GM21786 (cell line): ENCODE results near the gene TMED4.

ENCODE experiments used
- ATAC-seq: cut with Tn5 transposase; IDR thresholded peaks from one replicate; pipeline ENCODE4 v1.9.1; 2021; ENCODE audit not compliant: unreplicated experiment

The TMED4 gene

DNA sequence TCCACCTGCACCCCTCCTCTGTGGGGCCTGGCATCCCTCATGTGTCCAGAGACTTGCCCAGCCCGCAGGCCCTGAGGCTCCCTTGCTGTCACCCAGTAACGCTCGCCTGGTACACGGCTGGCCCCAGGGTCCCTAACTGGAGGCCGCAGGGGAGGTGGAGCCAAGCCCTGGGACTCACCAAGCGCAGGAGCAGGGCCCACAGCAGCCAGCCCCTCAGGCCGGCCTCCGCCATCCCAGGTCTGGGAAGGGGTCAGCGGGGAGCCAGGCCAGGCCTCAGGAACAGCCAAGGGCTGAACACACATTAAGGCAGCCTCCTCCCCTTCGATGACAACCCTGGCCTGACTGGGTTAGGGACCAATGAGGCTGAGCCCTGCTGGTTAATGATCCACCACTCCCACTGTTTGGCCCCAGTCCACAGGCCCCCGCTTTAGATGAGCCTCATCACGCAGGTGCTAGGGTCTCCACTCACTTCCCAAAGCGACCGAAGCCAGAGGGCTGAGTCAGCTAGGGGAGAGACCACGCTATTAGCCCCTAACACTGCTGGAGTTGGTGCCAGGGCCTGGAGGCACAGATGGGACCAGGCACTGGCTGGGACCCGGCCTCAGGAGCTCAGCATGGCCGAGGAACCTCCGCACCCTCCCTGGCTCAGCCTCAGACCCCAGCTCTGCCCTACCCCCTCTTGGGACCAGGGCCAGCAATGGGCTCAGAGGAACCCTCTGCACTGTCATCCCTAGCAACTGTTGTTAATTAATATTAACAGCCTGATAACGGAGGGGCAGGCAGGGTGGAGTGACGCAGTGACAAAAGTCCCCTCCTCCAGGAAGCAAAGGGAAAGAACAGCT, 40.8 kb downstream of the TMED4 start, which contains the start of gene NPC1L1:
Gene NPC1L1 (minus strand): TSS at position 303 of the 842 bp plus-strand sequence. CDS start 71 bp downstream, at position 232.
- ATAC-seq = no peak

DNA sequence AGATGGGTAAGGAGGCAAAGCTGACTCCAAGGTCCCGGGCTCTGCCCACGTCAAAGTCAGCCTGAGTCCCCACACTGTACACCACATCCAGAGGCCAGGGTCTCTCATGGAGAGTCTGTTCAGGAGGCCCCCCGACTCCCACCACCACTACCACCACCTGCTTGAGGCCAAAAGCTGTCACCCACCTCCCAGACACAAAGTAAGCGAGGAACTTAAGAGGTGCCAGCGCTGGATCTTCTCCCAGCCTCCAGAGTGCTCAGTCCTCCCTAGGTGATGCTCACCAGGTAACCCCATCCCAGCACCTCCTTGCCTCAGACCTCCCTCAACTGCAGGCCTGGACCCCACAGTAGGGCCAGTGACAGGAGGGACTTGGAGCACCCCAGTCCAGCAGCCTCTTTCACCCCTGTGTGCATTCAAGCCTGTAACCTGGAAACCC, 41.4 kb downstream of the TMED4 start:
- ATAC-seq = no peak

DNA sequence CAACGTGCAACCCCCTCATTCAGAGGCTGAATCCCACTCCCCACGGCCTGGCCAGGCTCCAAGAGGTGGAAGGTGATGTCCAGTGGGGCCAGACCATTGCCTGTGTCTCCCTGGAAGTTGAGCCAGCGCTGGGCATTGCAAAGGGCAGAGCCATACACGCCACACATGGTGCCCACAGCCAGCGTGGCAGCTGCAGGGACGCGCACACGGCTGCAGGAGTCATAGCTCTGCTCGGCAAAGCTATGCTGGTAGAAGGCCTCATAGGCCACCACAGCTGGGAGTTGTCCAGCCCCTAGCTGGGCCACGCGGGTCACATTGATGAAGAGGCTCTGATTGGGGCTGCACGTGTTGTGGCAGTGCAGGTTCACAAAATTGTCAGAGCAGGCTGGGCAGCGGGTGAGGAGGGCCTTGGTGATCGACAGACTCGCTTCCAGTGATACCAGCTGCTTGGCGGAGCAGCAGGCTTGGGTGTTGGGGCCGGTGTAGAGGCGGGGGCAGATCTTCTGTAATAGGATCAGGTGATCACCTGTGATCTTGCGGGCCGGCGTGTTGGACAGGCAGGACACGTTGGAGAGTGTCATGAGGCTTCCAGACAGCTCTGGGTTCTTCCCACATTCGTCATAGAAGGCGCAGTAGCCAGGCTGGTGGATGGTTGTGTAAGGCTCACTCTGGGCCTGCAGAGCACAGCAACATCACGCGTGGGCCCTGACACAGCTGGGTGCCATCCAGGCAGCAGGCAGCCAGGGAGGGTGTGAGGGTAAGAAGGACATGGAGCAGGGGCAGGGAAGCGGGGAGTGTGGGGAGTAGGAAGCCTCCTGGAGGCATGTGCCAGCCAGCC, 42.1 kb downstream of the TMED4 start:
- ATAC-seq = no peak

DNA sequence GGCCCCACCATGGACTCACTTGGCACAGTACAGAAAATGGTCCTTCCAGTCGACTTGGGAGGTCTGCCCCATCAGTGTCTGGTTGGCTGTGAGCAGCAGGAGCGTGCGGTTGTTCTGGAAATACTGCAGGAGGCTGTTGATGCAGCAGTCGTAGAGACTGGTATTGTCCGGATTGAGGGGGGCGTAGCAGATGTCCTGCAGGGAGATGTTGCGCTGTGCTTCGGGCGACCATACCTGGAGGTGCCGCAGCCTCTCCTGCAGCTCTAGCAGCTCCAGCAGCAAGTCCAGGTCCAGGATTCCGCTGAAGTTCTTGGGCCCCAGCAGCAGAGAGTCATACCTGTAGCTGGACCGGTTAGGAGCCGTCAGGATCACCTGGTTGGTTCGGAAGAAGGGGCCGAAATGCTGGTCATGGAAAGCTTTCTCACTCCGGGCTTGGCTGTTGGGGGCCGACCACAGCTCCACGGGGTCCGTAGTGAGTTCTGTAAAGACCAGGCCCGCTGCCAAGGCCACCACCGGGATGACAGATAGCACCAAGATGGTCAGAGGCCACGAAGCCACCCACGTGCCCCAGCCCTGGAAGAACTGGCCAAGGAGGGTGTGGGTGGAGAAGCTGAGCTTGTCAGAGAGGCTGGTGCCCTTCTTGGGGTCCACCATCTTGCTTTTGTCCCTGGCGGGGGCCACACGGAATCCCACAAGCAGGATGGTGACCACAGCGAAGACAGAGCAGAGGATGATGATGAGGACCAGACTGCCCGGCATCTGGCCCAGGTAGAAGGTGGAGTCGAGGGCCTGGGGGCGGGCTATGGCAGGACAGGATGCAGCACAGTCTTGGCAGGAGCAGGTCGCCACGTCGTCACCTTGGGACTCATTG, 43.0 kb downstream of the TMED4 start:
- ATAC-seq = no peak

DNA sequence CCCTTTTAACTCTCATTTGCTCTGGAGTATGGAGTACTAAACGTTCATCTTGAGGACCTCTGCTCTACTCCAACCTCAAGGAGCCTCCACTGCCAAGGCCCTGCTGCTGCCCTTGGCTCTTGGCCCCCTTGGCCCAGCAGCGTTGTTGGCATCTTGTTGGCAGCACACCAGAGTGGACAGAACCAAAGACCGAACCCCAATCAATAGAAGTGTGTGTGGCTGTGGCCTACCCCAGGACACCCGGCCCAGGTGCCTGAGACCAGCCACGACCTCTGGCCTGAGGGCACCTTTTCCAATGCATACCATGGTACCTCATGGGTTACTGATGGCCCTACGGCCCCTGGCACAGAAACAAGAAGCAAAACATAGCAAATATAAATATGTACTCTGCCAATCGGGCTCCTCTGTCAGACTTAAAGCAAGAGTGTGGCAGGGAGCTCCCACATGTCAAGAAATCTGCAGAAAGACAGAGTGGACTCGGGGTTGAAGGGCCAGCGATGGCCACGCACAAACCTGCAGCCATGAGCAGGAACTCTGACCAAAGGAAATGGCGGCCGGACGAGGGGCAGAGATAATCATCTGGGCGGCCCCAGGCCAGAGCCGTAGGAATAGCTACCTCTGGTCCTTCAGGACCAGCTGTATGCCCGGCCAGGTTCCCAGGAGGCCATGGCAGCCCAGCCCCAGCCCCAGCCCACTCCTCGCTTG, 43.8 kb downstream of the TMED4 start:
- no peak for ATAC-seq

DNA sequence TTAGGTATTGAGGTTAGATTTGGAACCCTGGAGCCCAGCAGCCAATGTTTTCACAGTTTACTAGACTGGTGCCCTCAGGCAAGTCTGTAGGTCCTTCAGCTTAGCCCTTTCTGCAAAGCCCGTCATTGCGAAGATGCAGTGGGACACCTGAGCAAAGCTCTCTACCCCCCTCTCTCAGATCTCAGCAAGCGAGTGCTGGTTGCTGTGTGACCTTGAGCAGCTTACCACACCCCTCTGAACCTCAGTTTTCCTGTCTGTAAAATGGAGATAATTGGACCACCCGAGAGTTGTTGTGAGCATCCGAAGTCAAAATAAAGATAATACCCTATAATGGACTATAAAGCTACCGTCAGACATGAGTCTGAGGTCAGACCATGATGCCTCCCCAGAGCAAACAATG, 44.6 kb downstream of the TMED4 start:
- ATAC-seq = no peak

DNA sequence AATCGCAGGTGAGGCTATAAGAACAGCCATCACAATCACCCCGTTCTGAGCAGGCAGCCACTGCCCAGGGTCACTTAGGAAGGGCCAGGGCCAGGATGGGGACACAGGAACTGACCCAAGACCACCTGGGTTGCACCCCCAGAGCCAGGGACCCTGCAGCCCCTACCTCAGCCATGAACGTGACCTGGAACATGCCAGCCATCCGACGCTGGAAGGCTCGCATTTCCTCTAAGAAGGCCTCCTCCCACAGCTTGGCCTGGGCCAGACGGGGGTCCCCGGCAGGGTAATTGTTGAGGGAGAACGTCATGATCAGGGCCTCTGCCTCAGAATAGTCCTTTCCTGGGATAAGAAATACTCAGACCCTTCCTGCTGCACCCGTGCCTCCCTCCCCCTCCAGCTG, 45.9 kb downstream of the TMED4 start:
- no peak for ATAC-seq

DNA sequence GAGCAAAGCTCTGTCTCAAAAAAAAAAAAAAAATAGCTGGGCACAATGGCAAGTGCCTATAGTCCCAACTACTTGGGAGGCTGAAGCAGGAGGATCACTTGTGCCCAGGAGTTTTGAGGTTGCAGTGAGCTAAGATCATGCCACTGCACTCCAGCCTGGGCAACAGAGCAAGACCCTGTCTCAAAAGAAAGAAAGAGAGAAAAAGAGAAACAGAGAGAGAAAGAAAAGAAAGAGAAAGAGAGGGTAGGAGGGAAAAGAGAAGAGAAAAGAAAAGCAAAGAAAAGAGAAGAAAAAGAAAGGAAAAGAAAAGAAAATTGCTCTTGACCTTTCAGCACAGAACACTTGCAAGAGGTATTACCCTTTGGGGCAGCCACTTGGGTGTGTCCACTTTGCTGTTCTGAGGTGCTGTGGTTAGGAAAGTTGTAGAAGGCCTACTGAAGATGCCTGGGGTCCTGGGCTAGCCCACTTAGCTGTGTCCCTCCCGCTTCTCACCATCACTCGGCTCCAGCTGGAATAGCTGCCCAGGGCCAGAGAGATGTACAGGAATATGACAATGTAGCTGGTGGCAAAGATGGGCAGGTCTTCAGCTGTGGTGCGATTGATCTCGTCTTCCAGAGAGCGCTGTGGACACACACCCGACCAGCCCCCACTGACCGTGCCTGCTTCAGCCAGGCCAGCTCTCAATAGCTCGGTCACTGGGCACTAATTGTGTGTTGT, 46.5 kb downstream of the TMED4 start:
- no peak for ATAC-seq

DNA sequence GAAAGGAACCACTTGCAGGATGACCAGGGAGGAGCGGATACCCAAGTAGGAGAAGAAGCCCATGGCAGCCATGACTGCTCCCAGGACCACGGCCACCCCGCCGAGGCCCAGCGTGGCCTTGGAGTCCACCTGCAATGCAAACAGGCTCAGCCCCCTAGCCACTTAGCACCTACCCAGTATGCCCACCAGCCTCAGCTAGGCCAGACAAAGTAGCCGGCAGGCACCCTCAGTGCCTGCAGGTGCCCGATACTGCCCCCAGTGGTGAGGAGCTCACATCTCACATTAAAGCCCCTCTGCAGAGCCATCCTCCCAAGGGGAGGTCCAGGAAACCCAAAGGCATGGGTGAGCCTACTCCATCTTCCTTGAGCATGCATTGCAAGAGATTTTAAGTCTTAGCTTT, 47.5 kb downstream of the TMED4 start:
- ATAC-seq = peak; percentile 50

DNA sequence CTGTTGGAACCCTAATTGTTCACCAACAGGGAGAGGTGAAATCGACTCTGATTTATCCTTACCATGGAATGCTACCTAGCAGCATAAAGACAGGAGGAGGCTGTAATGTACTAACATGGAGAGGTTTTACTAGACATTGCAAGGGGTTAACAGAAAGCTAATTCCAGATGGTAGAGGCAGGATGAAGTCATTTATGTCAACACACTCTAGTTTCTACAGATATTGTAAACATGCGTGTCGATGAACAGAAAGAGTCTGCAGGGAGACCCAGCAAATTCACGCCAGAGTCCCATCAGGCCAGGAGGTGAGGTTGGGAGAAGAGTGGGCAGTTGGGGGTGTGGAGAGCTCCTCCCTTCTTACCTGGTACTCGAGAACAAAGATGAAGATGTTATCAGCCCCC, 47.9 kb downstream of the TMED4 start:
- ATAC-seq = no peak

DNA sequence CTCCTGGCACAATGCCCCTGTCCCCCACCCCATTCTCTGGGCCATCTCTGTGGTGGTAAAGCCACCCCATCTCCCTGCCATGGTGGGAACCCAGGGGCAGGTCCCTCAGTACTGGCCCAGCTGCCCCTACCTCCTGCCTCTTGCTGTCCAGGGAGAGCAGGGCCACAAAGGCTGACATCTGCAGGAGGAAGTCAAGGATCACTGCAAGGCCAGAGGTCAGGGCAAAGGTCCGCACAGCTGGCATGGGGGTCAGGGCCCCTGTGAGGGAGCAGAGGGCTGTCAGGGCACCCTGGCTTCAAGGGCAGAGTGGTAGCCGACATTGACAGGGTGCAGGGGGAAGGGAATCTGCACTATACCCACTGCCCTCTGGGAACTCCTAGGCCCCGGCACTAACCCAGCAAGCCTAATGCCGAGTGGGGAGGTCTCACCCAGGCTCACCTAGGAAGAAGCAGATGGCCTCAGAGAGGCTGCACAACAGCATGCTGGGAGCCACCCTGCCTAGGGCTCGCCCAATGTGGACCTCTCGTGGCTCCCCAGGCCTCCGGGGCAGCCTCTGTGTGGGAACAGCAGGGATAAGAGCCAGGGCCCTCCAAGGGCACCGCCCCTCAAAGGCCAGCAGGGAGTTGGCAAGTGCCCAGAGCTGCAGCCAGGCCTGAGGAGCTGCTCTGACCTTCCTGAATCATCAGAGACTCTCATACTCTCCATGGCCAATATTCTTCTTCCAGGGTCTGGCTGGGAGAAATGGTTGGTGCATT, 48.6 kb downstream of the TMED4 start:
- no peak for ATAC-seq

DNA sequence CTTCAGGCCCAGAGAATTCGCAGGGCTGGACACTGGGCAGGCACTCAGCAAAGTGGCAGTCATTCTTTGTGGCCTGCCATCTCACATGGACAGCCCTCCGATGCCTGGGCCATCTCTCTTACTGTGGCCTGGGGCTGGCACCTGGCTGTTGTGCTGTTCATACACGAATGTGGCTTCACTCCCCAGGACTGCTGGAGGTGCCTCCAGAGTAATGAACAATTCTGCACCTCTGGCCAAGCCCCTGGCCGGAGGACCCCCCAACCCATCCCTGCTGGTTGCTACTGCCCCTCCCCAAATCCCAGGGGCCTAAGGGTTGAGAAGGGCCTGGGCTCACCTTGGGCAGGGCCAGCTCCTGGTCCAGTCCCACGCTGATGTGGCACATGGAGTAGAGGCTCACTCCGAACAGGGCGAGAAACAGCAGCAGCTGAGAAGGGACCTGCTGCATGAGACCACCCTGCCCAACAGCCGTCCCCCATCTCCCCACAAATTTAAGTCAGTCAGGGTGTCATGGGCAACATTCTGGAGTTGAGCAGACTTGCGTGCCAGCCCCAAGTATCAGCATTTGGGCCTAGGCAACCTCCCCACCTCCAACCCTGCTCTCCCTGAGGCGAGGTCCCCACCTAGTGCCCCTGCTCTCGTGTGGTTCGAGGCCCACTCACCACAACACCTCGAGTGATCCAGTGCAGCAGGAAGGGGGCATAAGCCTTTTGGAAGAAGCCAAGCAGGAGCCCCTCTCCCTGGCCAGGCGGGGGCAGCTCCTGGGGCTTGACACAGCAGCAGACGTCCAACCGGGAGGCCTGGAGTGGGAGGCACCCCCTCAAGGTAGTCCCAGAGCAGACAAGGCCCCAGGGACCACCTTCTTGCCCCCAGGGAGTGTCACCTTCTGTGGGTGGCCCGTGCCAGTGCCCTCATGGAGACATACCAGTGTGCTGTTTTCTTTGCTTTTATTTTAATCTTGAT, 50.3 kb downstream of the TMED4 start:
- ATAC-seq = no peak

DNA sequence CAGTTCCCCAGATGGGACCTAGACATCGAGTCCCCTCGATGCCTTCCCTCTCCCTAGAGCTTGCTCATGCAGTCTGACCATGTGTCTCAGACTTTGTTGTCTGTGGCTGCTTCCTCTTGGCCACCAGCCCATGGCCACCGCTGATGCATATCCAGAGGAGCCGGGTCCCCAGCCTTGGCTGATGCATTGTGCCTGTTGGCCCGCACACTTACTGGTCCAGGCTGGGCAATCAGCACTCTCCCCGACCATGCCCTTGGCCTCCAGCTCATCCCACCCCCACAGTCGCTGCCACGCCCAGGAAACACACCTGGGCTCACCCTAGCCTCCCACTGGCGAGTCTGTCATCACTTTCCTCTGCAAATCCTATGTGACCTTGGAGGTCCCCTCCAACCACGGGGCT, 51.0 kb downstream of the TMED4 start:
- ATAC-seq = no peak
